Activated CD4-positive, CD25-positive, alpha-beta regulatory T cell treated with anti-CD3 and anti-CD28 coated beads, Interleukin-2, amount 50 U/mL, for 72 hours (primary cell): ENCODE data around the gene ARMH4.
"Not testable (repeated sequence)": the region's sequence is repeated elsewhere in the genome, so short reads cannot be mapped to it uniquely, and the experiment has no call there.

Source experiments
- DNase-seq: peaks from one replicate; pipeline ENCODE4 v3.0.0; 2021

Gene ARMH4

DNA sequence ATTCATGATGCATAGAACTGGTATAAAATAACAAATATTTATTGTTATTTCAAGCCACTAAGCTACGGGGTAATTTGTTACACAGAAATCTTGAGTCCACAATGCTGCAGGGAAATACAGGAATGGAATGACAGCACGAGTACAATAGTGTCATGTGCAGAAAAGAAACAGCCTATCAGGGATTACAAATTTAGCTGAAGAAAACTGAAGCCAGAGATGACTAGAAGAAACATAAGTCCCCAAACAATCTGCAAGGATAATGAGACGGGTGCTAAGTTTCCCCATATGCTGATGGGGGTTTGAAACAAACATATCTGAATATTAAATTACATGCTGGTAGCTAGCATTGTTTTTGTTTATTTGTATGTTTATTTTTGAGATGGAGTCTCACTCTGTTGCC lies 8.9 kb downstream of the ARMH4 start:
- DNase-seq = no peak

DNA sequence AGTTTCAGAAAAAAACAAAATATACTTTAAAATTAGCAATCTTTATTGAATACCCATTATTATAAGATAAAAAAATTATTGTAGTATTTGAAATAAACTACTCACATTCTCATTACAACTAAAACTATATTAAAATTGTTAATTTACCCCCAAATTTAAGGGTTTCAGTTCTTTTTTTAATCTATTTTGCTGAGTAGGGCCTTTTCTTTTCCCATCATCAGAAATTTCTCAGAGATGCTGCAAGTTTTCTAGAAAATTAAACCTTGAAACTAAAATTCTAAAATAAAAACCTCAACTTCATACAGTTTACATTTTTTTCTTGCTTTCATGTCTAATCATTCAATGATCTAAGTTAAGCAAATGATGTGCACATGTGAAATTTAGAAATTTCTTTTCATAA lies 10.1 kb downstream of the ARMH4 start:
- no peak for DNase-seq

DNA sequence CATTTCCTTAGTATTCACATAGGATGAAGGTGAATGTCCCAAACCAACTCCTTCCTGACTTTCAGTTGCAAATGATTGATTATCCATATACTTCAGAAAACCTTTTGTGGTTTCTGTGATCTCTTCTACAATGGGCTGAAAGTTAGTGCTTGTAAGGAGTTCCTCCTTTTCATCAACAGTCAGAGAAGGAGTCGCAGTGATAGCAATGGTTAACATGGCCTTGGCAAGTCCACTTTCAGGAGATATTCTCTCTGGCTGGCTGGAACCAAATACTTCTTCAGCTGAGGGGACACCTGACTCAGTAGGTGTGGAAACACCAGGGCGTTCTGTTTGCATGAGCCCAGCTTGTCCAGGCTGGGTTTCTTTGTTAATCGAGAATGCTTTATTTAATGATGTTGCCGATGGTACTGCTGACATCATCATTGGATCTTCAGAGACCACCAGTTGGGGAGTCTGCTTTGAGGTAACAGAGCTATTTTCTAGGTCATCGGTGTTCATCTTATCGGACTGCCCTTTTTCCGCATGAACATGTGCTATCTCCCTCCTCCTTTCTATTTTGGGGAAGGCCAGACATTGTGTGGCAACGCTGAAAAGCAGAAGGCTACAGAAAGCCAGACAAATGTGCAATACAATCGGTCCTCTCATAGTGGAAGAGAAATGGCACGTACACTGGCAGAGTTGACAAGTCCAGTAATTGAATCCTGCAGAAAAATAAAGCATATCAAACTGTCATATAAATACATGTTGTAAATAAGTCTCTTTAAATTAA lies 13.1 kb downstream of the ARMH4 start:
- no peak for DNase-seq

DNA sequence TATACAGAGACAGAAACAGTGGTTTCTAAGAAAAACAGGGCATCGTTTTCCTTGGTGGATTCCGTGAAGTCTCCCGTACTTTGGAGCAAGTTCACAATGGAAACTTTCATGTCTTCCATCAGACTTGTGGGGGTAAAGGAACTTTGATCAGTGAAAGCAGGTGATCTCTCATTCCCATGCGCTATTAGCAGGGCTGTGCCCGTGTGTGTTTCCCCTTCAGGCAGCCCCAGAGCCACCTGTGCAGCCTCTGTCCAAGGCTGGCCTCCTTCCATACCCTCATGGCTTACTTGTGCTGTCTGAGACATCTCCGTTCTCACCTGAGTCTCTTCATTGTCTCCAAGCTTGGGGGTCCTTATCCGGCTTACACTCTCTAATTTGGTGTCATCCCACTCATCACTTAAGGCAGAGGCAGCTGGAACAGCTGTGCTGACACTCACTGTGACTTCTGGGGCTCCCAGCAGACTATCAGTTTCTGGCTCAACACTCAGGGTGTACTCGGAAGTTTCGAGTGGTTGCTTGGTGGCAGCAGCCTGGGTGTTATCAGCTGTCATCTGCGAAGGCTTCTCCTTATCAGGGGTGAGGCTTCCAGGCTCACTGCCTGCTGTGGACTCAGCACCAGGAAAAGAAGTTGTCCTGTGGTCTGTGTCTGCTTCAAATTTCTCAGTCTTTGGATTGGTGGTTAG lies 13.8 kb downstream of the ARMH4 start:
- DNase-seq = no peak

DNA sequence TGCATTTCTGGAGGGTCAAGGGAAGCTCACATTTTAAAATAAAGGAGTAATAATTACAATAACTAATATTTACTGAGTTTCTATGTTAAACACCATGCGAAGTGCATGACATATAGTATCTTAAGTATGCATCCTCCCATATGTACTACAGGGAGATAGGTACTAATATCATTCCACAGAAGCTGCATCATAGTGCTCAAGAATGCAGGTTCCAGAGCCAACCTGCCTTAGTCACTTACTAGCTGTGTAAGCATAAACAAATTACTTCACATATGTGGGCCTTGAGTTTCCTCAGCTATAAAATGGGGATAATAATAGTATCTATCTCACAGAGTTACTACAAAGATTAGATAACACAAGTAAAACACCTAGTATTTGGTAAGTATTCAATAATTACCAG lies 18.3 kb downstream of the ARMH4 start:
- no peak for DNase-seq

DNA sequence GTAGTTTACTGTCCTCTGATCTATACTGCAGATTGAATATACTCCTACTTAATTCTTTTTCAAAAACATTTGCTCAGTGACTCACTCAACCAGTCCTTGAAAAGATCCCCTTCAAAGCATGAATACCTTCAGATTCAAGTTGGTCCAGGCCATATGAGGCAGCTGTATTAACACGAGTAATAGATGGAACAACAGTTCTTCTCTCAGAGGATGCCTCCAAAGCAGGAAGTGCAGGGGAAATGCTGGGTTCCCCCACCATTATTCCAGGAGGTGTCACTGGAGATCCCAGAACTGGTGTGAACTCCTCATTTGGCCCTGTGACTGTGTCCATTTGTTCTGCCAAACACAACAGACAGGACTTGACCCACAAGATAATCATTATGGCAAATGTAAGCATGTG lies 20.6 kb downstream of the ARMH4 start:
- DNase-seq = no peak

DNA sequence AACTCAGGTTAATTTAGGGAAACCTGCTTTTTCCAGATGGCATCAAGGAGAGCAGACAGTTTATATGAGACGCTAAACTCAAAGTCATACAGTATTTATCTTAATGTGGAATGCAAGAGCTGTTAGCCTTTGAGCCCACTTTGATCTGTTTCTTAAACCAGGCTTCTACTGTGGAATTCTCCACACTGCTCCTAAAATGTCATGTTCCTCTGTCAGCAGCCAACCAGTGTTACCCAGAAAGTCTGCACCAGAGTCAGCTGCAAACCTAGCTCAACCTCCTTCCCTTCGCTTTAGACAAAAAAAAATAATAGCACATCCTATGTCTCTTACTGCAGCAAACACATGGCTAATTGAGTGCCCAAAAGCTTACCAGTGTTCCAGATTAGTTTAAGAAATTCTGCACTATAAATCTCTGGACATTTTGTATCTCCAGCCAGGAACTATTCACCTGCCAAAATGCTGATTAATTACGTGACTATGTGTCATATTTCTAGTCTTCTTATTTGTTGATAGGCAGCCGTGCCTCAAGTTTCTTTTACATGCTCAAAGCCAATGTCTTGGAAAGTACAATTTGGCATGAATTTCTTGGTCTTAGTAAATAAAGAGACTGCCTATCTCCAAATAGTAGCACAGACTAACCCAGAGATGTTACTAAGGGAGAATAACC lies 21.8 kb downstream of the ARMH4 start:
- DNase-seq = no peak

DNA sequence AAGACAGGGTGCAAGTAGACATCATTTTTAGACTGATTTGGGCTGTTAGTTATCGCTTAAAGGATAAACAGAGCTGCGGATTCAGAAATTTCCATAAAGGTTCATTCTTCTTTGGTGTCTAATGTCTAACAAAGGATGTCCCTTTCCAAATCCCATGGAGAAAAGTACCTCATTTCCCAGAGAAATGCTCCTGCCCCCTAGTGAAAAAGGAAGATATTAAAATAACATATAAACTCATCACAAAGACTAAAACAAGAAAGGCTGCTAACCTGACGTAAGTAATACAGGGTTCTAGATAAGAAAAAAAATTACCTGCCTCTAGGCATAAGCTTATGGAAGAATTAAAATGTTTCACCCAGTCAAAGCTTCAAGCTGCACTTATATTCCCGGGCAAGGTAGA lies 22.8 kb downstream of the ARMH4 start:
- DNase-seq = no peak

DNA sequence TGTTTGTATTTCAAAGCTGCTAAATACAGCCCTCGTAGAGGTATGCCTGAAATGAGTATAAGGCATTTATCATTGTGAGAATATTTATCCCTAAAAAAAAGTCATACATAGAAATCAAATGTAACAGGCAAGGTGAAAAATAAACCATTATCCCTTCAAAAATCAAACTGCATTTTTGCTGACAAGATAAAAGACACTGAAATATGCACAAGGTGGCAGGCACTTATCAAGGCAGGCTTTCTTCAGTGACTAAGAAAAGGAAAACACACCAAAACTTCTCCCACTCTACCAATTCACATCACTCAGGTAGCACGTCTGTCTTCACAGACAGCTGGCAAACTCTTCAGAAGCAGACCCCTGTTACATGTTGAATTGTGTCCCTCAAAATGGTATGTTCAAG lies 23.6 kb downstream of the ARMH4 start:
- no peak for DNase-seq

DNA sequence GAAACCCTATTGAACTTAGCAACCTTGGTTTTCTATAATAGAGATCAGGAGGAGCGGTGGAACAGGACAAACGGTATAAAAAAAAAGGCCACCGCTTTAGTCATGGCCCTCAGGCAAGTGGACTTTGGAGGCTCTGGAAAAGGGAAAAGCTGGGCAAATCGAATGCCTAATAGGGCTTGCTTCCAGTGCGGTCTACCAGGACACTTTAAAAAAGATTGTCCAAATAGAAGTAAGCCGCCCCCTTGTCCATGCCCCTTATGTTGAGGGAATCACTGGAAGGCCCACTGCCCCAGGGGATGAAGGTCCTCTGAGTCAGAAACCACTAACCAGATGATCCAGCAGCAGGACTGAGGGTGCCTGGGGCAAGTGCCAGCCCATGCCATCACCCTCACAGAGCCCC lies 29.5 kb downstream of the ARMH4 start:
- DNase-seq = not testable (repeated sequence)

DNA sequence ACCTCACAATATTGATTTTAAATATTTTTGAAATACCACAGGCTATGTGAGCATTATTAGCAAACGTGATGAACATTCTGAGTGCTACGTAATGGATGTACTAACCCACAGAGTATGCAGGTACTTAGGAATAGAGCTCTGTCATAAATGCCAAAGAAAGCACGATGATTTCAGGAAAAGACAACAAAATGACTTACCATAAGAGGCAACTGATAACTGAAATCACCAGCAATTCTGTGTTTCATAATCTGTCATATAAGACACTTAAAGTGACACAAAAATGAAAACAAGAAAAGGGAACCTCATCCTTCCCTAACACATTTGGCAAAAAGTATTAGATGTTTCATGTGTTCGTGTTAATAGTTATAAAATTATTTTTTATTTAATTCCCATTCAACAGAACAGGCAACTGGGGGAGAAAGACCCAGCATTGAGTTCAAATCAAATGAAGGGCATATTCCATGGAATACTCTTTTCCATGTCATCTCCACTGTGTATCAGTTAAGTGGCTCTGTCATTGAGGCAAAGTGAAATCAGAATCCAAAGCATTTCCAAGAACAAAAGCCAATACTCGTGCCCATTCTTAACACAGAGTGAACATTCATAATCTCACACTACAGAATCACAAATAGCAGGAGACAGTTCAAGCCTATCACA lies 30.4 kb downstream of the ARMH4 start:
- DNase-seq = no peak

DNA sequence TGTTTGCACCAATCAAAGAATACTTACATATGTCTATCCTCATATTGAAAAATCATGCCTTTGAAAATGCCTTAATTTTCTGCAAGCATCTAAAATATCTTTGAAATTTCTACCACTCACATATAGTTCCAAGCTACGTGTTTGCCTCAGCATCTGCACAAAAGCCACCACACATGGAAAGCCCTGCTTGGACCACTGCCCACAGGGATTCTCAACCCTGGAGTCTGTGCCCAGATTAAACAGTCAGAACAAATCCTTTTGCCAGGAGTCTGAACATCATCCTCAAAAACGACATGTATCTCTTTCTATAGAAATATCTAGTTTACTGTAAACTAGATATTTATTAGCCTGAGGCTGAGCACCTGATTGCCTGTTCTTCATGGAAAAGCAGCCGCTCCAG lies 32.6 kb downstream of the ARMH4 start:
- no peak for DNase-seq

DNA sequence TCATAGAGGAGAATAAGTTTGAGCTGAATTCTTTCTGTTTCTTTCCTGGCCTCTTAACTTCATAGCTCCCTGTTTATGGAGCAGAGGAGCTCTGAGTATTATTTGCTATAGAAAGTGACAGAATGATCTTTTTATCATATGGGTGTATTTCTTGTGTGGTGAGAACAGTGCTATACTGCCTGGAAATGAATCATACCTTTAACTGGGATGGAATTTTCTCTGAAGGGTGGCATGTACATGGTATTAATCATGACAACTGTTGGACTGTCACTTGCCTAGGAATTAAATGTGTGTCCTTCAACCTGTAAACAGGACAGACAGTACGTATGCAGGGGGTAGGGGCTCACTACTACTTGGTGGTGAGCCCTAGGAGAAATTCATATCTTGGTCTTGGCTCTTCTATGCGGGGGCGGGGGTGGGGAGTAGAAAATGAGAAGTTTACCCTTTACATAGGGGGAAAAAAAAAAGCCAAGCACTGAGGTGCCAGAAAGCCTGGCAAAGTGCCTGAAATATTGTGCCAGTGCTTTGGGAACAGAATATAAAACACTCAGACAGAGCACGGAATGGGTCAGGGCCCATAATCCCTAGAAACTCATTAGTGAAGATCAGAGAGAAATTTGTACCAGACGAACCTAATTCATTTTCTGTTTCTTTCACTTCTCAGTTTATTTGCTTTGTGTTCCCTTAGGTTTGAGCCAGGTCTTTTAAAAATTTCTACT lies 33.8 kb downstream of the ARMH4 start:
- no peak for DNase-seq

DNA sequence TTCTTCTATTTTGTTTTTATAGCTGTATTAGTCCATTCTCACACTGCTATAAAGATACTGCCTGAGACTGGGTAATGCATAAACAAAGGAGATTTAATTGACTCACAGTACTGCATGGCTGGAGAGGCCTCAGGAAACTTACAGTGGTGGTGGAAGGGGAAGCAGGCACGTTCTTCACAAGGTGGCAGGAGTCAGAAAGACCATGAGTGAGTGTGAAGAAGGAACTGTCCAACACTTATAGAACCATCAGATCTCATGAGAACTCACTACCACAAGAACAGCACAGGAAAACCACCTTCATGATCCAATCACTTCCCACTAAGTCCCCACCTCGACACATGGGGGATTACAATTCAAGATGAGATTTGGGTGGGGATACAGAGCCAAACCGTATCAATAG lies 42.3 kb downstream of the ARMH4 start:
- no peak for DNase-seq

DNA sequence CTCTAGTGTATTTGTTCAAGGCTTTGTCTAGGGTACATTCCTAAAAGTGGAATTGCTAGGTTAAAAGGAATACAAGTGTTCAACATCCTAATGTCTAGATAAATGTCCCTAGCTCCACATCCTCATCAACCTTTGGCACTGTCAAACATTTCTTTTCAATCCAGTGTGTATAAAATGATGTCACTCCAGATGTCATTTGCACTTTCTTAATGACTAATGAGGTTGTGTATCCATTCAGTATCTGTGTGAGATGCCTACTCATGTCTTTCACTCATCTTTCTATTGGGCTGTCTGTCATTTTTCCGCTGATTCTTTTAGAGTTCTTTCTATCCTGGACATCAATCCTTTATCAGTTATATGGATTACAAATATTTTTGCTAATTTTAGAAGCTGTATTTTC lies 43.3 kb downstream of the ARMH4 start:
- DNase-seq = no peak

DNA sequence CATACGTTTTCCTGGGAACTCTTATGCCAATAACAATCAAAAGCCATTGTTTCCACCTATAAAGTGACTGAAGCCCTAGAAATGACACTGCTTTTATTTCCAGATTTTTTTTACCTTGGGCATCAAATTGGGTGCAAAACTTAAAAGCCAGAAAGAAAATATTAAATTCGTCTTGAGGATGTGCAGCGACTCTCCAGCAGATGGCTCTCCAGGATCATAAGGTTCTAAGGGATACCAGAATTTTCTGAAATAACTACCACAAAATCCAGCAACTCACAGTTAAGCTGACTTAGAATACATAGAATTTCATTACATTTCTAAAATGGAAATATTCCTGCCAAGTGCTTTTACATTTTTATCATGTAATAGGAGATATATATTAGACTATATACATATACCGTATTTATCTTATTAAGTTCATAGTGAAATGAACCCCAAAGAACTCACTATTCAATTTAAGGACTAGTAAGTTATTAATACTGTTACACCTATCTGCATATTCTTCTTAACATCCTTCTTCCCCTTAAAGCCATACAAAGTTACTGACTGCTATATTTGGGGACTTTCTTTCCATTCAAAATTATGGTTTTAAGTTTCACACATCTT lies 44.0 kb downstream of the ARMH4 start:
- no peak for DNase-seq

DNA sequence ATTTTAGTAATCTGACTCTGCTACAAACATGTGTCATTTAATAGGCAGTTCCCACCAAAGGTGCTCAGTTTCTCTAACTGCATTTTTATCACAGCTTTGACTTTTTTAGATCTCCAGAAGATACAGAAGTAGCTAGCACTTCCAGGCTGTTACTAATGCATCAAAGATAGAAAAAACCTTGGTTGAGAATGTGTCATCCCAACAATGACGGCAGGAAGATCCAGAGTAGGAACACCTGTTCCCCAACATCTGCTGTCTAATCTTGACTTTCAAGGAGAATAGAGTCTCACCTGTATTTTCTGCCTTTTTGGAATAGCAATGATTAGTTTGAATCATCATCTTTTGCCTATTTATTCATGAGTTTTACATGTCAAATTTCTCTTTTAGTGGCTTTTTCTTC lies 45.0 kb downstream of the ARMH4 start:
- no peak for DNase-seq

DNA sequence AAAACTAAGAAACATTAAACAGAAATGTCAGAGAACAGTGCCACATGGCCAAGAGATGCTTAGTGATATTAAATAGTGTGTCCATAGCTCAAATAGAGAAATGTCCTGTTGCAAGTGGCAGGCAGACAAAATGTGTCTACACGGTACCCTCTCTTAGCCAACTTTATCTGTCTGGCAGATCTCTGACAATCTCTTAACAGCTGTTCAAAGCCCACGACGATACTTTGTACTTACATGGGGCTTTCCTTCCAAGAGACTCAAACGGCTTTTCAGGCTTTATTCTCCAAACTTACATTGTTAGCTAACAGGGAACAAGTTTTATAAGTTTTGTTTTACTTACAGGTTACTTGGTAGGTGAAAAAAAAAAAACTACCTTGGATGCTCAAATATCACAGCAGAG lies 45.6 kb downstream of the ARMH4 start:
- no peak for DNase-seq

DNA sequence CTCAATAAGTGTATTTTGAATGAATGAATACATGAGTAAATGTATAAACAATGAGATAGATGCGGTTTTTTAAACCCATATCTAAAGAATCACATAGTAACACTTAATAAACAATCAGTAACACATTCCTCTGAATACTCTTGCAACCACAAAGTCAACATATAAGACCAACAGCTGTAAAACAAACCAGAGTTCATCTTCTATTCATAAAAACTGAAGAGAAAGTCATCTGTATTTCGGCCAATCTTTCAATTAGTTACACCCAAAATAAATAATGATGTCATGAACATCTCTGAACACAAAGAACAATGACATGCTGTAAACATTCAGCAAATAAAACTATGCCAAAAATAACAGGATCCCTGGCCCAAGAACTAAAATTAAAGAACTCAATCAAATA lies 47.2 kb downstream of the ARMH4 start:
- DNase-seq = no peak

DNA sequence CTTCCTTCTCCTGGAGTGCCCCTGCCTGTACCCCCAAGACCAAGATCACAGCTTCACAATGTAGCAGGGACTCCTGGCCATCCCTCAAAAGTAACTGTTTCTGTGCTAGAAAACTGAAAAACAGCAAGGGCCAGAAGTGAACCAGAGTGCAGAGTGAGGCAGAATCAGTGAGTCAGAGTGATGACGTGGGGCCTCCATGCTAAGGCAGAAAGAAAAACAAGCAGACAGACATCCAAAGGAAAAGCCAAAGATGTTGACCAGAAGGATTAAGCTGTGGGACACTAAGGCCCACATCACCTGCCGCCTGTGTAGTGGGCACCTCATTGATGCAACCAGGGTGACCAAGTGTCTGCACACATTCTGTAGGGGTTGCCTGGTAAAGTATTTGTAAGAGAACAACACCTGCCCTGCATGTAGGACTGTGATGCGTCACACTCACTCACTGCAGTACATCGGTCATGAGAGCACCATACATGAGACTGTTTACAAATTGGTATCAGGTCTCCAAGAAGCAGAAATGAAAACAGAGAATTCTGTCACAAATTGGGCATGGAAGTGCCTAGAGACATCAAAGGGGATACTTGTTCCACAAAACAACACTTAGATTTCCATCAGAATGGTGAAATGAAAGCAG lies 51.2 kb downstream of the ARMH4 start:
- no peak for DNase-seq

DNA sequence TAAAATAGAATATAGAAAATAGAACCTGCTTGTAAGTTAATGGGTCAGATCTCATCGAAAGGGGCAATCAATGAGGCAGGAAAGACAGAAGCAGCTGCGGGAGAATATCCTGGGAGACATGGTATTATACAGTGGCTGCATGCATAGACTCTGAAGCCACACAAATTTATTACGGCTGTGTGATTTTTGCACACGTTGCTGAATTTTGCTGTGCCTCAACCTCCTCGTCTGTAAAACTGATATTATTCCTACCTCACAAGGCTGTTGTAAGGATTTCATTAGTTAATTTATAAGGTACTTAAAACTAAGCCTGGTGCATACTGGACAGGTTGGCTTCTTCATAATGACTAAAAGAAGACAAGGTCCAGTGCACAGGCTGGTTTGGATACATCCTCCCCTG lies 52.3 kb downstream of the ARMH4 start:
- DNase-seq = no peak

DNA sequence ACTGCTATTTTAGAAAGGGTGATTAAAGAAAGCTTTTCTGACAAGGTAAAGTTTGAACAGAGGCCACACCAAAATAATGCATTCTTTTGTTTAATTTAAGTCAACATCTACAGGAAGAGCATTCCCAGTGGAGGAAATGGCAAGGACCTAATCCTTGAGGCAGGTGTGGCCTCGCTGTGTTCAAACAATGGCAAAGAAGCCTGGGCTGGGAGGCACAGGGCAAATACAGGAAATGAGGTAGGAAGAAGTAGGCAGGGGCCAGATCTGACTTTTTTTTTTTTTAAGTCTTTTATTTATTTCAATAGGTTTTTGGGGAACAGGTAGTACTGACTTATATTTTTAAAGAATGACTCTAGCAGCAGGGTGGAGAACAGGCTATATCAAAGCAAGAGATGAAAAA lies 53.5 kb downstream of the ARMH4 start:
- no peak for DNase-seq
